Measurements from ENCODE around the gene ALX3. TPM values are rescaled to one million over a fixed set of nuclear protein-coding genes. Genes with fewer than 3 reads are reported as not detected.

Gene ALX3
- polyA plus RNA-seq, 3 donors, result not detected

- no peak for DNase-seq
- H3K36me3 ChIP-seq (replicated peaks in 1 of 2; ENCODE audit: control insufficient read depth in 1 of 2, insufficient read depth in 2 of 2, low read length in 2 of 2), result no peaks in the 10 kb centered on the region
- no peak overlapping the region for H3K27ac ChIP-seq (ENCODE audit: low read depth in 1 of 2, low read length in 2 of 2)
- no peak overlapping the region for H2AFZ ChIP-seq (ENCODE audit: insufficient read depth, low read depth, low read length, poor library complexity, severe bottlenecking)
- no peaks in the 10 kb centered on the region for H3K4me1 ChIP-seq (ENCODE audit: control insufficient read depth in 1 of 2, insufficient read depth in 2 of 2, low read length in 2 of 2)
- H3K4me3 ChIP-seq (replicated peaks in 1 of 3; ENCODE audit: low read depth in 2 of 3, low read length in 3 of 3), result no peak overlapping the region
- Mint-ChIP-seq H3K27ac (no peak overlapping the region), H3K27me3 (ENCODE audit: low read depth in 3 of 3) (peaks cover 16 to 28% (median 28%) of the 10 kb centered on the region in 3 donors), H3K36me3 (no peaks in the 10 kb centered on the region), H3K9me3 (peaks cover 10 to 22% (median 13%) of the 10 kb centered on the region in 7 donors), H3K4me1 (no peaks in the 10 kb centered on the region), H3K4me3 (no peak overlapping the region)
- no peaks in the 10 kb centered on the region for H4K20me1 ChIP-seq (ENCODE audit: insufficient read depth, low read length)
- H3K27me3 ChIP-seq (ENCODE audit: control insufficient read depth in 2 of 2, insufficient read depth in 2 of 2, low read length in 2 of 2), result peaks cover 0 to 13% of the 10 kb centered on the region in 2 donors
- H3K9me3 ChIP-seq (replicated peaks in 1 of 2; ENCODE audit: control insufficient read depth in 1 of 2, insufficient read depth in 1 of 2, low read length in 2 of 2), result peaks cover 6 to 10% of the 10 kb centered on the region in 2 donors
- 94% methylated on average over 4 of the region's 7 CpGs for WGBS (ENCODE audit: insufficient coverage)
- TF ChIP-seq CTCF (IDR thresholded peaks at IDR 0.05), result no peak
- H3K9ac ChIP-seq (ENCODE audit: insufficient read depth, low read length, poor library complexity, severe bottlenecking), result no peak overlapping the region
- intact Hi-C loops (cut with micrococcal nuclease), result no loop called here
- H3K79me2 ChIP-seq (ENCODE audit: insufficient read depth, low read length), result no peaks in the 10 kb centered on the region
- H3K4me2 ChIP-seq (replicated peaks; ENCODE audit: extremely low read depth, low read length, poor library complexity, severe bottlenecking), result no peak overlapping the region
These were observed 48.3 kb upstream of the ALX3 start for GRCh38 chr1:110118636-110119396.

GRCh38 chr1:110114784-110115183, 44.3 kb upstream of the ALX3 start:
- no peak for DNase-seq
- no peak for TF ChIP-seq CTCF (IDR thresholded peaks at IDR 0.05)
- Mint-ChIP-seq H3K4me3 (no peak overlapping the region), H3K27me3 (ENCODE audit: low read depth in 3 of 3) (peaks cover 19 to 28% (median 24%) of the 10 kb centered on the region in 3 donors), H3K36me3 (no peaks in the 10 kb centered on the region), H3K27ac (no peak overlapping the region), H3K9me3 (peaks cover 0 to 3% (median 0%) of the 10 kb centered on the region in 7 donors), H3K4me1 (no peaks in the 10 kb centered on the region)
- intact Hi-C loops (cut with micrococcal nuclease), result no loop called here
- Histone ChIP-seq H2AFZ (ENCODE audit: insufficient read depth, low read depth, low read length, poor library complexity, severe bottlenecking) (no peak overlapping the region), H3K79me2 (ENCODE audit: insufficient read depth, low read length) (no peaks in the 10 kb centered on the region), H3K4me1 (ENCODE audit: control insufficient read depth in 1 of 2, insufficient read depth in 2 of 2, low read length in 2 of 2) (no peaks in the 10 kb centered on the region), H4K20me1 (ENCODE audit: insufficient read depth, low read length) (no peaks in the 10 kb centered on the region), H3K4me3 (replicated peaks in 1 of 3; ENCODE audit: low read depth in 2 of 3, low read length in 3 of 3) (no peak overlapping the region), H3K36me3 (replicated peaks in 1 of 2; ENCODE audit: control insufficient read depth in 1 of 2, insufficient read depth in 2 of 2, low read length in 2 of 2) (no peaks in the 10 kb centered on the region), H3K9ac (ENCODE audit: insufficient read depth, low read length, poor library complexity, severe bottlenecking) (no peak overlapping the region), H3K27ac (ENCODE audit: low read depth in 1 of 2, low read length in 2 of 2) (no peak overlapping the region), H3K27me3 (ENCODE audit: control insufficient read depth in 2 of 2, insufficient read depth in 2 of 2, low read length in 2 of 2) (peaks cover 0 to 7% of the 10 kb centered on the region in 2 donors), H3K9me3 (replicated peaks in 1 of 2; ENCODE audit: control insufficient read depth in 1 of 2, insufficient read depth in 1 of 2, low read length in 2 of 2) (no peaks in the 10 kb centered on the region), H3K4me2 (replicated peaks; ENCODE audit: extremely low read depth, low read length, poor library complexity, severe bottlenecking) (no peak overlapping the region)
- 93% methylated on average over 3 of the region's 5 CpGs for WGBS (ENCODE audit: insufficient coverage)
